WTC11 (cell line): ENCODE results near the gene PRSS33. TPM values are rescaled to one million over a fixed set of nuclear protein-coding genes. Genes with fewer than 3 reads are reported as not detected.

ENCODE experiments used
- ATAC-seq: fragments of 200-7000 bp; cut with Tn5 transposase; 2 replicates; pipeline ENCODE4 v1.10.0; 2021; ENCODE audit warnings: mild to moderate bottlenecking, moderate library complexity
- CTCF ChIA-PET: fragments of 300-600 bp; sonication (Branson Sonifier 250); formaldehyde crosslinking; loops from one replicate; lab custom pipeline; 2021; ENCODE audit warnings: antibody characterized with exemption; lab: Charles Lee
- POLR2A ChIA-PET: fragments of 350-600 bp; sonication (Branson Sonifier 250); formaldehyde crosslinking; loops from one replicate; lab custom pipeline; 2021; ENCODE audit warnings: antibody characterized with exemption; lab: Charles Lee
- DNase-seq: peaks from one replicate; pipeline ENCODE4 v3.0.0; 2021; ENCODE audit warnings: low spot score
- H3K27ac Mint-ChIP-seq: 2 replicates; pipeline ENCODE4 v1.8.0; 2021; ENCODE audit warnings: mixed read lengths
- H3K27me3 Mint-ChIP-seq: 2 replicates; pipeline ENCODE4 v1.8.0; 2021; ENCODE audit warnings: low read depth, mild to moderate bottlenecking, moderate library complexity, mixed read lengths
- H3K36me3 Mint-ChIP-seq: 2 replicates; pipeline ENCODE4 v1.8.0; 2021; ENCODE audit warnings: mixed read lengths
- H3K4me1 Mint-ChIP-seq: 2 replicates; pipeline ENCODE4 v1.8.0; 2022; ENCODE audit warnings: mixed read lengths
- H3K4me3 Mint-ChIP-seq: 2 replicates; pipeline ENCODE4 v1.8.0; 2021; ENCODE audit warnings: mild to moderate bottlenecking, moderate library complexity, mixed read lengths
- H3K9me3 Mint-ChIP-seq: 2 replicates; pipeline ENCODE4 v1.8.0; 2021; ENCODE audit warnings: mixed read lengths
- AR ChIP-seq: fragments of 250-450 bp; sonication (Bioruptor Pico); IDR thresholded peaks from 2 replicates; pipeline ENCODE4 v1.9.0; 2021; ENCODE audit warnings: mild to moderate bottlenecking
- CDX4 ChIP-seq: fragments of 250-450 bp; sonication (Bioruptor Pico); IDR thresholded peaks from 2 replicates; pipeline ENCODE4 v1.9.0; 2021; ENCODE audit warnings: moderate library complexity, mild to moderate bottlenecking, inconsistent platforms, borderline replicate concordance
- CREB1 ChIP-seq: sonication (generic); formaldehyde crosslinking; IDR thresholded peaks from 2 replicates; pipeline ENCODE4 v1.8.0; 2023; ENCODE audit warnings: mild to moderate bottlenecking, missing genetic modification reagents
- E2F4 ChIP-seq: sonication (generic); formaldehyde crosslinking; IDR thresholded peaks from 2 replicates; pipeline ENCODE4 v1.8.1; 2022; ENCODE audit warnings: low read depth, mild to moderate bottlenecking, moderate library complexity, missing genetic modification reagents, borderline replicate concordance
- ETV6 ChIP-seq: sonication (generic); formaldehyde crosslinking; IDR thresholded peaks from 2 replicates; pipeline ENCODE4 v1.8.1; 2022; ENCODE audit warnings: mild to moderate bottlenecking, missing genetic modification reagents
- IRF1 ChIP-seq: sonication (generic); formaldehyde crosslinking; IDR thresholded peaks from 2 replicates; pipeline ENCODE4 v1.8.0; 2023; ENCODE audit warnings: missing genetic modification reagents
- JUN ChIP-seq: sonication (generic); formaldehyde crosslinking; IDR thresholded peaks from 2 replicates; pipeline ENCODE4 v1.8.0; 2023; ENCODE audit warnings: mild to moderate bottlenecking, missing genetic modification reagents
- MAX ChIP-seq: sonication (generic); formaldehyde crosslinking; IDR thresholded peaks from 2 replicates; pipeline ENCODE4 v1.8.0; 2022; ENCODE audit warnings: mild to moderate bottlenecking, missing genetic modification reagents
- NFYB ChIP-seq: sonication (generic); formaldehyde crosslinking; conservative IDR thresholded peaks from 2 replicates; pipeline ENCODE4 v1.8.0; 2022; ENCODE audit warnings: low read depth, missing genetic modification reagents
- SMAD3 ChIP-seq: sonication (generic); formaldehyde crosslinking; IDR thresholded peaks from 2 replicates; pipeline ENCODE4 v1.8.0; 2022; ENCODE audit warnings: missing genetic modification reagents, mild to moderate bottlenecking, borderline replicate concordance
- SMAD4 ChIP-seq: sonication (generic); formaldehyde crosslinking; IDR thresholded peaks from 2 replicates; pipeline ENCODE4 v1.8.0; 2022; ENCODE audit warnings: mild to moderate bottlenecking, missing genetic modification reagents
- STAT6 ChIP-seq: sonication (generic); formaldehyde crosslinking; conservative IDR thresholded peaks from 2 replicates; pipeline ENCODE4 v1.8.1; 2023; ENCODE audit warnings: mild to moderate bottlenecking, low read depth, missing genetic modification reagents, moderate library complexity
- TEAD4 ChIP-seq: sonication (generic); formaldehyde crosslinking; IDR thresholded peaks from 2 replicates; pipeline ENCODE4 v1.8.0; 2022; ENCODE audit warnings: mild to moderate bottlenecking, missing genetic modification reagents
- USF1 ChIP-seq: sonication (generic); formaldehyde crosslinking; IDR thresholded peaks from 2 replicates; pipeline ENCODE4 v1.8.0; 2022; ENCODE audit warnings: mild to moderate bottlenecking, missing genetic modification reagents
- ZBTB43 ChIP-seq: sonication (generic); formaldehyde crosslinking; IDR thresholded peaks from 2 replicates; pipeline ENCODE4 v1.8.1; 2023; ENCODE audit warnings: mild to moderate bottlenecking, missing genetic modification reagents
- ZNF317 ChIP-seq: sonication (generic); formaldehyde crosslinking; IDR thresholded peaks from 2 replicates; pipeline ENCODE4 v1.8.1; 2023; ENCODE audit warnings: low read depth, mild to moderate bottlenecking, moderate library complexity, missing genetic modification reagents, borderline replicate concordance
- ZNF425 ChIP-seq: fragments of 250-450 bp; sonication (Bioruptor Pico); conservative IDR thresholded peaks from 2 replicates; pipeline ENCODE4 v1.9.0; 2021; ENCODE audit warnings: mild to moderate bottlenecking
- total RNA-seq: library from RNA; stranded (reverse); gene quantifications from 3 replicates; pipeline ENCODE4 v1.2.3, GENCODE V29; 2021

Gene PRSS33
- total RNA-seq, 1 experiment from 2014 or later, result 0.24 TPM

GRCh38 chr16:2767140-2767731 is 20.1 kb downstream of the PRSS33 start:
- H3K27me3 Mint-ChIP-seq, result no peaks in the 10 kb centered on the region
- no peak for DNase-seq
- peaks cover 98% of the 10 kb centered on the region for H3K36me3 Mint-ChIP-seq
- H3K9me3 Mint-ChIP-seq, result peaks cover 44% of the 10 kb centered on the region
- no peak overlapping the region for H3K27ac Mint-ChIP-seq
- CTCF ChIA-PET, result no interaction called here
- H3K4me3 Mint-ChIP-seq, result no peak overlapping the region
- TF ChIP-seq ZNF425 (no peak), CDX4 (CRISPR knock-in tag) (no peak), SMAD3 (CRISPR knock-in tag) (no peak), ZBTB43 (CRISPR knock-in tag) (no peak), SMAD4 (CRISPR knock-in tag) (no peak), E2F4 (CRISPR knock-in tag) (no peak), USF1 (CRISPR knock-in tag) (no peak)
- POLR2A ChIA-PET, result no interaction called here
- H3K4me1 Mint-ChIP-seq, result peaks cover 4% of the 10 kb centered on the region
- no peak for ATAC-seq

GRCh38 chr16:2766430-2767139 is 20.8 kb downstream of the PRSS33 start:
- Mint-ChIP-seq H3K9me3 (peaks cover 50% of the 10 kb centered on the region), H3K4me3 (no peak overlapping the region), H3K36me3 (peaks cover 100% of the 10 kb centered on the region), H3K4me1 (peaks cover 4% of the 10 kb centered on the region), H3K27ac (peak overlapping the region; percentile 60), H3K27me3 (no peaks in the 10 kb centered on the region)
- ATAC-seq (no peak), DNase-seq (no peak)
- ChIA-PET CTCF (no interaction called here), POLR2A (no interaction called here)
- TF ChIP-seq NFYB (CRISPR knock-in tag), result no peak
- TF ChIP-seq TEAD4, result no peak
- TF ChIP-seq IRF1 (CRISPR knock-in tag), result no peak
- TF ChIP-seq ZNF317, result no peak
- no peak for TF ChIP-seq AR (CRISPR knock-in tag)
- TF ChIP-seq CREB1 (CRISPR knock-in tag), result no peak
- TF ChIP-seq MAX (CRISPR knock-in tag), result no peak
- no peak for TF ChIP-seq JUN
- no peak for TF ChIP-seq ETV6 (CRISPR knock-in tag)
- no peak for TF ChIP-seq E2F4 (CRISPR knock-in tag)
- no peak for TF ChIP-seq STAT6 (CRISPR knock-in tag)
